Kidney (tissue), 14 donors: ENCODE measurements around the gene SCAF1. TPM values are rescaled to one million over a fixed set of nuclear protein-coding genes. Genes with fewer than 3 reads are reported as not detected.

Source experiments
- DNase-seq, 5 donors: peaks; one replicate each; pipeline ENCODE4 v3.0.0-alpha.2; 2013 to 2020
- FAIRE-seq: peaks from 2 replicates; lab custom pipeline; 2012; peaks lifted over from hg19 to GRCh38; lab: Jason Lieb, UNC
- H3K27ac ChIP-seq, 2 donors: one replicate each; pipeline ENCODE4 v1.7.0; 2013; ENCODE audit warnings: low read depth in 2 of 2, low read length in 2 of 2, inconsistent platforms in 1 of 2
- H3K27me3 ChIP-seq: one replicate; pipeline ENCODE4 v1.7.1; 2013; ENCODE audit warnings: low read length, inconsistent platforms; ENCODE audit not compliant: control insufficient read depth, insufficient read depth
- H3K36me3 ChIP-seq, 3 donors: one replicate each; pipeline versions ENCODE4 v1.7.0 to v1.7.1; 2013; ENCODE audit warnings: low read length in 3 of 3, control low read depth in 1 of 3, inconsistent platforms in 1 of 3; ENCODE audit not compliant: insufficient read depth in 3 of 3, control insufficient read depth in 2 of 3
- H3K4me1 ChIP-seq, 3 donors: one replicate each; pipeline versions ENCODE4 v1.7.0 to v1.7.1; 2013; ENCODE audit warnings: low read length in 3 of 3, inconsistent platforms in 1 of 3, low read depth in 1 of 3; ENCODE audit not compliant: control insufficient read depth in 2 of 3, insufficient read depth in 2 of 3
- H3K4me3 ChIP-seq, 3 donors: one replicate each; pipeline versions ENCODE4 v1.7.0 to v1.8.1; 2013; ENCODE audit warnings: low read length in 3 of 3, control low read depth in 1 of 3, inconsistent platforms in 1 of 3
- H3K9ac ChIP-seq, 3 donors: one replicate each; pipeline versions ENCODE4 v1.7.0 to v1.7.1; 2013; ENCODE audit warnings: low read length in 3 of 3, control low read depth in 1 of 3, inconsistent platforms in 1 of 3
- H3K9me3 ChIP-seq, 3 donors: one replicate each; pipeline versions ENCODE4 v1.7.0 to v1.7.1; 2013; ENCODE audit warnings: low read length in 3 of 3, control low read depth in 1 of 3, inconsistent platforms in 1 of 3; ENCODE audit not compliant: control insufficient read depth in 2 of 3, insufficient read depth in 1 of 3
- intact Hi-C: fragments of 100-400 bp; cut with DNase I; formaldehyde crosslinking; loops from one replicate; pipeline ENCODE4 v1.11.1; 2022
- polyA plus RNA-seq: library from polyadenylated mRNA; stranded (reverse); fragments of 350-450 nt; fragmentation: Illumina TruSeq; extraction: RNeasy Lipid Tissue Mini Kit (QIAGEN cat#74804); gene quantifications from one replicate; pipeline ENCODE4 v1.2.3, GENCODE V29; 2014; ENCODE audit warnings: low read depth, low replicate concordance; ENCODE audit not compliant: insufficient read depth
- total RNA-seq: library from RNA; stranded (reverse); fragmentation: NEBNext Ultra II Directional; extraction: Animal tissue kit (Norgen Biotek cat#: 25700); gene quantifications from one replicate; pipeline ENCODE4 v1.2.1, GENCODE V29; 2021
- TF ChIP-seq, protein P1 (sequence below): IDR thresholded peaks from 3 replicates; pipeline ENCODE4 v1.5.1; 2012; ENCODE audit warnings: mild to moderate bottlenecking, moderate library complexity, borderline replicate concordance; ENCODE audit not compliant: insufficient read depth; ENCODE audit errors: extremely low read depth
- donor health status: control.
- donor health status: control.
- donor health status: control.
- donor health status: control.
- donor health status: control.
- donor health status: DM: yes; HTN: yes; CAD: no.
- donor health status: Normal renal cell carcinoma (clear cell type).

Gene SCAF1
- total and polyA plus RNA-seq, 2 donors from 2014 or later, result 18.1 to 69.0 TPM

DNA sequence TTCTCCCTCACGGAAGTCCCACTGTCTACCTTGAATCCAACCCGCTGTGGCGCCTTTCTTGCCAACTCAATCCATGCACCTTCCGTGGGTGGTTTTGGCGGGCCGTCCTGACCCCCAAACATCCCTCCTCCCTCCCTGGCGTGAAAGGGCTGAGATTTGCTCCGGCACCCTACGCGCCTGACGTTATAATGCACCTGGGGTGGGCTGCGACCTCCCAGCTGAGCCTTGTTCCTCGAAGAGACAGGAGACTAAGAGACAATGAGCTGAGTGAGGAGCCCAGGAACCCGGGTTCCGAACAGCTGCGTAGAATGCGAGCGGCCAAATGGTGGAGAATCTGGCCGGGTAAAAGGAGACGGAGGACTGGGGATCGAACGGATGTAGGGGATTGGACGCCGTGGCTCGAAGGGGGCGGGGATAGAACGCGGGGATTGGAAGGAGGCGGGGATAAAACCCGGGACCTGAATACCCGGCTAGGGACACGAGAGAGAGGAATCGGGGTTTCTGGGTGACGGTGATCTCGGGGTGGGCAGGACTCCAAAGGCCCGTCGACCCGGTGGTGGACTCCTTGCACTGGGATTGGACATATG is 48.7 kb downstream of the SCAF1 start, which contains the start of gene CPT1C:
Gene CPT1C, plus strand, starts transcription at position 461 of the 587 bp plus-strand sequence. CDS start 1,137 bp downstream, outside the sequence.
- peak; percentile 80 to 89 (median 85) for DNase-seq
- peaks cover 0 to 19% (median 6%) of the 10 kb centered on the region in 3 donors for H3K4me1 ChIP-seq
- TF ChIP-seq, protein P1, sequence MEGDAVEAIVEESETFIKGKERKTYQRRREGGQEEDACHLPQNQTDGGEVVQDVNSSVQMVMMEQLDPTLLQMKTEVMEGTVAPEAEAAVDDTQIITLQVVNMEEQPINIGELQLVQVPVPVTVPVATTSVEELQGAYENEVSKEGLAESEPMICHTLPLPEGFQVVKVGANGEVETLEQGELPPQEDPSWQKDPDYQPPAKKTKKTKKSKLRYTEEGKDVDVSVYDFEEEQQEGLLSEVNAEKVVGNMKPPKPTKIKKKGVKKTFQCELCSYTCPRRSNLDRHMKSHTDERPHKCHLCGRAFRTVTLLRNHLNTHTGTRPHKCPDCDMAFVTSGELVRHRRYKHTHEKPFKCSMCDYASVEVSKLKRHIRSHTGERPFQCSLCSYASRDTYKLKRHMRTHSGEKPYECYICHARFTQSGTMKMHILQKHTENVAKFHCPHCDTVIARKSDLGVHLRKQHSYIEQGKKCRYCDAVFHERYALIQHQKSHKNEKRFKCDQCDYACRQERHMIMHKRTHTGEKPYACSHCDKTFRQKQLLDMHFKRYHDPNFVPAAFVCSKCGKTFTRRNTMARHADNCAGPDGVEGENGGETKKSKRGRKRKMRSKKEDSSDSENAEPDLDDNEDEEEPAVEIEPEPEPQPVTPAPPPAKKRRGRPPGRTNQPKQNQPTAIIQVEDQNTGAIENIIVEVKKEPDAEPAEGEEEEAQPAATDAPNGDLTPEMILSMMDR, result no peak
- no peaks in the 10 kb centered on the region for H3K27me3 ChIP-seq
- H3K9me3 ChIP-seq, result no peaks in the 10 kb centered on the region
- peaks cover 0 to 7% (median 5%) of the 10 kb centered on the region in 3 donors for H3K36me3 ChIP-seq
- no peak for FAIRE-seq
- H3K4me3 ChIP-seq, result peak within 1 kb of the TSS; percentile 40 to 62 (median 58)
- intact Hi-C loops, result no loop called here
- peak within 1 kb of the TSS; percentile 13 to 55 (median 46) for H3K9ac ChIP-seq
- no peak within 1 kb of the TSS for H3K27ac ChIP-seq

DNA sequence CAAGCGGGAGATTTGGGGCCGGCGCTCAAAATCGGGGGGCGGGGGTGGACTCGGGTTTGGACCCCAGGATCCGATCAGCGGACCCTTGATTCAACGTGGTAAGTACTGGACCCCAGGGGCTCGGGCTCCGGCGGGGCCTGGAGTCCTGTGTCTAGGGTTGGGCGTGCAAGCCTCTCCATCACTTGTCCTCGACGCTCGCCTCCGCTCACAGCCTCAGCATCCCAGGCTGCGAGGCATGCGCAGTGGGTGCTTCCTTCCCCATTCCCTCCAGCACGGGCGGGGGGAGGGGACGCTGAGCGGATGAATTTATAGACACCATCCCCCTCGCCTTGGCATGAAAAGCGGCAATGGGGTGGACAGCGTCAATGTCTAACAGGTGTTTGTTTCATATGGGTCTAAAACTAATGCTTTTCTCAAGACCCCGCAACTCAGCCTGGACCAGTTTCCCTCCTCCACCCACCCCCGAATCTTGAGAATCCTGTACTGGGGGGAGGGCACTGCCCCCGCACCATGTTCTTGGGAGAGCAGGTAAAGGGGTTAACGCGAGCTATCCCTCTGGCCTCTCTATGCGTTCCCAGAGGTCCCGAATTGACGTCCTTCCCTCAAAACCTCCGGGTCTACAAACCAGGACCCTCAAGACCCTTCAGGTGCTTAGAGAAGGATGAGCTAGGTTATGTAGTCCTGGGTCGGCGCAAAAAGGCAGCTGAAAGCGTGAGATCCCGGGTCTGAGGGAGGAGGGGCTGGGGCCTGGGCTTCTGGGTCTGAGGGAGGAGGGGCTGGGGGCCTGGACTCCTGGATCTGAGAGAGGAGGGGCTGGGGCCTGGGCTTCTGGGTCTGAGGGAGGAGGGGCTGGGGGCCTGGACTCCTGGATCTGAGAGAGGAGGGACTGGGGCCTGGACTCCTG is 49.5 kb downstream of the SCAF1 start:
- TF ChIP-seq, protein P1, result no peak
- Histone ChIP-seq H3K9ac (peak overlapping the region in 1 of 3 donors; percentile 13), H3K27me3 (no peaks in the 10 kb centered on the region), H3K4me3 (peak overlapping the region; percentile 40 to 62 (median 58)), H3K27ac (no peak overlapping the region), H3K9me3 (no peaks in the 10 kb centered on the region), H3K4me1 (peaks cover 0 to 17% (median 6%) of the 10 kb centered on the region in 3 donors), H3K36me3 (peaks cover 0 to 3% (median 0%) of the 10 kb centered on the region in 3 donors)
- no peak for FAIRE-seq
- intact Hi-C loops, result no loop called here
- peak in 4 of 5 donors; percentile 86 to 93 (median 88) for DNase-seq

DNA sequence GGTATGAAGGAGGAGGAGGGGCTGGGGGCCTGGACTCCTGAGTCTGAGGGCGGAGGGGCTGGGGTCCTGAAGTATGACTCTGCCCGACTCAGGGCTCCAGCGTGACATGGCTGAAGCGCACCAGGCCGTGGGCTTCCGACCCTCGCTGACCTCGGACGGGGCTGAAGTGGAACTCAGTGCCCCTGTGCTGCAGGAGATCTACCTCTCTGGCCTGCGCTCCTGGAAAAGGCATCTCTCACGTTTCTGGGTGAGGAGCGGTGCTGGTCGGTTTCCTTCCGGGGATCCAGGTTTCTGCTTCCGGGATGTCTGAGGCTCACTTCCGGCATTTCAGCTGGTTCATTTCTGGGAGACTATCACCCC is 50.1 kb downstream of the SCAF1 start:
- Histone ChIP-seq H3K9me3 (no peaks in the 10 kb centered on the region), H3K36me3 (peaks cover 0 to 3% (median 0%) of the 10 kb centered on the region in 3 donors), H3K27ac (no peak overlapping the region), H3K4me1 (peaks cover 0 to 17% (median 6%) of the 10 kb centered on the region in 3 donors), H3K27me3 (no peaks in the 10 kb centered on the region), H3K9ac (no peak overlapping the region), H3K4me3 (no peak overlapping the region)
- TF ChIP-seq, protein P1, result no peak
- FAIRE-seq, result no peak
- peak in 1 of 5 donors; percentile 54 for DNase-seq
- intact Hi-C loops, result no loop called here
